ENCODE results near the gene EDN1.
"Not testable (repeated sequence)": the region's sequence is repeated elsewhere in the genome, so short reads cannot be mapped to it uniquely, and the experiment has no call there.

EDN1 gene

DNA sequence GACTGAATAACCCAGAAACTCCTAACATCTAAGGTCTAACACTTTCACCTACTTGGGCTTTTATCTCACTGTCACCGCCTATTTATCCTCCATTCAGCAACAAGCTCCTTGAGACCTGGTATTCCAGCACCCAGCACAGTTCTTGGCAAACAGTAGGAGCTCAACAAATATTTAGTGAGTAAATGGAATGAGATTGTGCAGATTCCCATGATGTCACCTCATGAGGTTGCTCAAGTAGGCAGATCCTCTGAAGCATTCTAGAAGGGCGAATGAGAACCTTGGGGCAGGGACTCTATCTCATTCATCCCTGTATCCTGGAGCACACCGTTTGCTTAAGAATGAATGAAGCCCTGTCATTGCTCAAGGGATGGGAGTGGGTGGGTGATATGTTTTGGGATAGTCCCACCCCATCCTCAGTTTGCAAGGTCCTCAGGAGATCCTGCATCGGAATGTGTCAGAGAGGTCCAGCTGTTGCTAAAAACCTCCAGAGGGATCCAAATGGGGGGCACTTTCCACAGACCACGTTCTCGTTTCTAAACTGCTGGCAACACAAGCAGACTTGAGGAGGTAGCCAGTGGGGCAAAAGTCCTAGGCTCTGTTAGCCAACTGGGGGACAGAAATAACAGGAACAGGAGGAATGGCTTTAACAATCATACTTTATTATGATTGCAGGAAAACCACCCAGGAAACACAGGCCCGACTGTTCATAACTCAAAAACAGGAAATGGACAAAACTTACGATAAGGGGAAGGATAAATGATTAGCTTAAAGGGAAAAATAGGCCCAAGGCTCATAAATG is 42.0 kb downstream of the EDN1 start:
- TF ChIP-seq, protein P1, sequence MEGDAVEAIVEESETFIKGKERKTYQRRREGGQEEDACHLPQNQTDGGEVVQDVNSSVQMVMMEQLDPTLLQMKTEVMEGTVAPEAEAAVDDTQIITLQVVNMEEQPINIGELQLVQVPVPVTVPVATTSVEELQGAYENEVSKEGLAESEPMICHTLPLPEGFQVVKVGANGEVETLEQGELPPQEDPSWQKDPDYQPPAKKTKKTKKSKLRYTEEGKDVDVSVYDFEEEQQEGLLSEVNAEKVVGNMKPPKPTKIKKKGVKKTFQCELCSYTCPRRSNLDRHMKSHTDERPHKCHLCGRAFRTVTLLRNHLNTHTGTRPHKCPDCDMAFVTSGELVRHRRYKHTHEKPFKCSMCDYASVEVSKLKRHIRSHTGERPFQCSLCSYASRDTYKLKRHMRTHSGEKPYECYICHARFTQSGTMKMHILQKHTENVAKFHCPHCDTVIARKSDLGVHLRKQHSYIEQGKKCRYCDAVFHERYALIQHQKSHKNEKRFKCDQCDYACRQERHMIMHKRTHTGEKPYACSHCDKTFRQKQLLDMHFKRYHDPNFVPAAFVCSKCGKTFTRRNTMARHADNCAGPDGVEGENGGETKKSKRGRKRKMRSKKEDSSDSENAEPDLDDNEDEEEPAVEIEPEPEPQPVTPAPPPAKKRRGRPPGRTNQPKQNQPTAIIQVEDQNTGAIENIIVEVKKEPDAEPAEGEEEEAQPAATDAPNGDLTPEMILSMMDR (IDR thresholded peaks at IDR 0.05; ENCODE audit: control extremely low read depth, extremely low read depth, low read depth, missing control alignments): no peak
- ChIA-PET POLR2A (no interaction called here), CTCF (interaction anchor here (0.8 to 2.4 kb wide), 5 partner anchors 12 to 42 kb away, joined by 3 to 6 read pairs (median 4); partner anchors contain the start of gene EDN1)
- no peak for DNase-seq (ENCODE audit: extremely low spot score)

DNA sequence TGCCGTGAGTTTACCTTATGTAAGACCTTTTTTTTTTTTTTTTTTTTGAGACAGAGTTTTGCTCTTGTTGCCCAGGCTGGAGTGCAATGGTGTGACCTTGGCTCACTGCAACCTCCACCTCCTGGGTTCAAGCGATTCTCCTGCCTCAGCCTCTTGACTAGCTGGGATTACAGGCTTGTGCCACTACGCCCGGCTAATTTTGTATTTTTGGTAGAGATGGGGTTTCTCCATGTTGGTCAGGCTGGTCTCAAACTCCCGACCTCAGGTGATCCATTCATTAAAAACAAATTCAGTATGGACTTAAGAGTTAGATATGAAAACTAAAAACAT is 42.6 kb downstream of the EDN1 start:
- DNase-seq (ENCODE audit: extremely low spot score); POLR2A ChIA-PET: not testable (repeated sequence)
- CTCF ChIA-PET: interaction anchor here (0.8 to 0.9 kb wide), 2 partner anchors 13 to 23 kb away, joined by 3 read pairs; no protein-coding TSS in a partner anchor

DNA sequence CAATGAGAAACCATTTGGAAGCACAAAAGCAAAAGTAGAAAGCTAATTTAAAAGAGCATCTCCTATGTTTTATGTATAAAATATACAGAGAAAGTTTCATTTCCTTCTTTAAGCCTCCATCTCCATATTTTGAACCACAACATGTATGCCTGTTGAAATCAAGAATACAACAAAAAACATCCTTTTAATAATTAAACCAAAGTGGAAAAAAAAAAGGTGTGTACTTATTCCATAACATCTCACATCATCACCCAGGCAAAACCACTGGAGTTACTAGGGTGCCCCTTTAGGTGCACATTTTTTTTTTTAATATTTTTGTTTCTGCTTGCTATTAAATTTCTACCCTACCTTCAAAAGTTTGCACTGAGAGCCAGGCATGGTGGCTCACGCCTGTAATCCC is 43.0 kb downstream of the EDN1 start:
- ChIA-PET CTCF (interaction anchor here (0.9 kb wide), 1 partner anchor 23 kb away, joined by 3 read pairs; no protein-coding TSS in a partner anchor), POLR2A (no interaction called here)
- TF ChIP-seq, protein P1 (IDR thresholded peaks at IDR 0.05; ENCODE audit: control extremely low read depth, extremely low read depth, low read depth, missing control alignments): no peak
- no peak for DNase-seq (ENCODE audit: extremely low spot score)

DNA sequence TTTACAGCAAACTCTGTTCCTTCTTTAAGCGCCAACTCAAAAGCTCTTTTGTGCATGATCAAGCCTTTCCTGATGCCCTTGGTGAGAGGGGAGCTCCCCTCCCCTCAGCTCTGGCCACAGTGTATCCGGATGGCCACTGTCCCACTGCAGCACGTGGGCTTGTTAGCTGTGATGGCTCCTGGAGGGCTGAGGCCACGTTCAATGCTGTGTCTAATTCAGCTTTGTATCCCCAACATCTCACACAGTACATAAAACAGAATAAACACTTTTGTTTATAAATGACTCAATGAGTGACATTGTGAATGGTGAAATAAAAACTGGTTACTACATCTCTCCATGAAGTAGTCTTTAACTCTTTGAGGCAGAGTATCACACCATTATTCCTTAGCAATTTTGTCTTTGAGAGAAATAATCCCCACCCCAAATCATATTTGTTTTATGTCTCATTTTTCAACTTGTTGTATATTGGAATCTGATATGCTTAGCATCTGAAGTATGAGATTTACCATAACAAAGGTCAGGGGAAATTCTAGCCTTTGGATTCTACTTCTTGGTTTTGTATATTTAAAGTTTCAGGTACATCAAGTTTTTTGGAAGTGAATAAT is 44.5 kb downstream of the EDN1 start:
- no peak for DNase-seq (ENCODE audit: extremely low spot score)
- ChIA-PET POLR2A (no interaction called here), CTCF (interaction anchor here (1.3 to 2.8 kb wide), 7 partner anchors 8 to 35 kb away, joined by 4 to 8 read pairs (median 4); no protein-coding TSS in a partner anchor)
- TF ChIP-seq, protein P1 (IDR thresholded peaks at IDR 0.05; ENCODE audit: control extremely low read depth, extremely low read depth, low read depth, missing control alignments): no peak

DNA sequence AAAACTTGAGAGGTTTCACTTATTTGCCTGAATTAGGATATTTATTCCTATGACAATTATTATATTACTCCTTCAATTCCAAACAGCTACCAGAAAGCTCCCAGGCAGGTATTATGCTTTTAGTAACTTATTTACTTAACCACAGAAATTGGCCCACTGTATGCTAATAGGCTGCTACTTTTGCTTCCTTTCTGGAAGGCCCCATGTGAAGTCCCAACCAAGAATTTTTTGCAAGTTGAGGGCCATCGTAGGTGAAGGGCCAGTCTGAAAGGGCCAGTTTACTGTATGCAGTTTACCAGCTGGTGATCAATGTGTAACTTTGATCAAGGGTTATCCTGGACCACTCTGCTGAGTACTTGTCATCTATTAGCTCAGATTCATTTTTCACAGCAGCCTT is 45.0 kb downstream of the EDN1 start:
- DNase-seq (ENCODE audit: extremely low spot score): peak; percentile 29
- TF ChIP-seq, protein P1 (IDR thresholded peaks at IDR 0.05; ENCODE audit: control extremely low read depth, extremely low read depth, low read depth, missing control alignments): no peak
- CTCF ChIA-PET: interaction anchor here (1.3 to 2.8 kb wide), 7 partner anchors 9 to 35 kb away, joined by 4 to 8 read pairs (median 5); no protein-coding TSS in a partner anchor
- POLR2A ChIA-PET: no interaction called here

DNA sequence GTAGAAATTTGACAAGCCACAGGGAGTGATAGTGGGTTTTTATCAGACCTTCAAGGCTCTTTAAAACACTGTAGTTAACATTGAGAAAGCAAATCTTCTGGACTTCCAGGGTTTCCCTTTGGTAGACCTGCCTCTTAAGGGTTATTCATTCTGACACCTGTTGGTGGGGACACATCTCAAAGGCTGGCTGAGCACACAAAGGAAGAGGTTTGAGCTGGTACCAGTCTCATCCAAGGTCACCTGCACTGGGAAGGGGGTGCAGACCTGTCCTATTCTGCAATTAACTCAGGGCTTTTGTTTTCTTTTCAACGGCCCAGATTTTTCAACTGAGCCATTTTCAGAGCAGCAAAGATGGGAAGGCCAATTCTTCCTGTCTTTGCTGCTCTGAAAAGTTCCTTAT is 45.6 kb downstream of the EDN1 start:
- CTCF ChIA-PET: interaction anchor here (1.3 to 2.8 kb wide), 8 partner anchors 9 to 46 kb away, joined by 3 to 8 read pairs (median 4); partner anchors contain the start of gene EDN1
- DNase-seq (ENCODE audit: extremely low spot score): no peak
- POLR2A ChIA-PET: no interaction called here
- TF ChIP-seq, protein P1 (IDR thresholded peaks at IDR 0.05; ENCODE audit: control extremely low read depth, extremely low read depth, low read depth, missing control alignments): no peak
